Measurements from ENCODE around the gene ZCWPW1.

DNA sequence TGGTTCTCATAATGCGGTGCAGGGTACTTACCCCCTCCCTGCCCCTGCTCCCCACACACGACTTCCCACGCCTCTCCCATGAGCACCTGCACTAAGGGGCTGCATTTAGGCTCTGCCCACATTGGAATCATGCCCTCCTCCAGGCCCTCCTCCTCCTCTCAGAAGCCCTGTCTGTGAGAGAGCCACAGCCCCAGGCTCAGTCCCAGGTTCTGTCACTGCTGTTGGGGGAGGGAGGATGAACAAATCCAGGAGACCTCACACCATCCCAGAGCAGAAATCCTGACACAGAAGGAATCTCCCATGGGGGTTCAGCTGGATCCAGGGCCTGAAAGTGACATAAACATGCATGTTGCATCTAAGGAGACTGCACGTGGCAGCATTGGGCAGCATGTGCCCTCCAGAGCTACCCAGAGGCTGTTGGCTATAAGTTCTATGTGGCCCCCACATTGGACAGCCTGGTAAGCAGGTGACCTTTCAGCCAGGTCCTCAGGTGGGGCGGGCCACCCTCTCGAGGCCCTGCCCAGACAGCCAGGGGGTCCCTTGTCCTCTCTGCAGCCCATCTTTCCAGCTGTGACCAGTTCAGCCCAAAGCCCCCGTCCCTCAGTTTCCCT is 56.8 kb downstream of the ZCWPW1 start:
- TF ChIP-seq POLR2A (IDR thresholded peaks at IDR 0.05), result no peak
- TF ChIP-seq, protein P1, sequence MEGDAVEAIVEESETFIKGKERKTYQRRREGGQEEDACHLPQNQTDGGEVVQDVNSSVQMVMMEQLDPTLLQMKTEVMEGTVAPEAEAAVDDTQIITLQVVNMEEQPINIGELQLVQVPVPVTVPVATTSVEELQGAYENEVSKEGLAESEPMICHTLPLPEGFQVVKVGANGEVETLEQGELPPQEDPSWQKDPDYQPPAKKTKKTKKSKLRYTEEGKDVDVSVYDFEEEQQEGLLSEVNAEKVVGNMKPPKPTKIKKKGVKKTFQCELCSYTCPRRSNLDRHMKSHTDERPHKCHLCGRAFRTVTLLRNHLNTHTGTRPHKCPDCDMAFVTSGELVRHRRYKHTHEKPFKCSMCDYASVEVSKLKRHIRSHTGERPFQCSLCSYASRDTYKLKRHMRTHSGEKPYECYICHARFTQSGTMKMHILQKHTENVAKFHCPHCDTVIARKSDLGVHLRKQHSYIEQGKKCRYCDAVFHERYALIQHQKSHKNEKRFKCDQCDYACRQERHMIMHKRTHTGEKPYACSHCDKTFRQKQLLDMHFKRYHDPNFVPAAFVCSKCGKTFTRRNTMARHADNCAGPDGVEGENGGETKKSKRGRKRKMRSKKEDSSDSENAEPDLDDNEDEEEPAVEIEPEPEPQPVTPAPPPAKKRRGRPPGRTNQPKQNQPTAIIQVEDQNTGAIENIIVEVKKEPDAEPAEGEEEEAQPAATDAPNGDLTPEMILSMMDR (IDR thresholded peaks at IDR 0.05), result no peak
